Measurements from ENCODE around the gene SENP8.

- TF ChIP-seq OSR1 (CRISPR knock-in tag; IDR thresholded peaks at IDR 0.05) (no peak), ZFP3 (CRISPR knock-in tag; IDR thresholded peaks at IDR 0.05) (no peak), ARNTL (CRISPR knock-in tag; IDR thresholded peaks at IDR 0.05; ENCODE audit: borderline replicate concordance, low read depth) (no peak), ZNF8 (CRISPR knock-in tag; IDR thresholded peaks at IDR 0.05) (no peak), ESRRG (CRISPR knock-in tag; IDR thresholded peaks at IDR 0.05) (no peak), CREB5 (CRISPR knock-in tag; IDR thresholded peaks at IDR 0.05; ENCODE audit: low read depth) (no peak), CSRNP3 (CRISPR knock-in tag; IDR thresholded peaks at IDR 0.05) (no peak), ZC3H10 (CRISPR knock-in tag; IDR thresholded peaks at IDR 0.05) (no peak), GLIS3 (CRISPR knock-in tag; IDR thresholded peaks at IDR 0.05) (no peak), ZNF70 (CRISPR knock-in tag; IDR thresholded peaks at IDR 0.05) (no peak), ZFP30 (CRISPR knock-in tag; IDR thresholded peaks at IDR 0.05) (no peak), PATZ1 (CRISPR knock-in tag; IDR thresholded peaks at IDR 0.05; ENCODE audit: borderline replicate concordance) (no peak), BACH2 (CRISPR knock-in tag; IDR thresholded peaks at IDR 0.05; ENCODE audit: borderline replicate concordance) (no peak)
These were observed 37.7 kb downstream of the SENP8 start for GRCh38 chr15:72155635-72156616.
